OCI-M2 (cell line): ENCODE results near the gene SPATS2.

Experiments used
- DNase-seq: peaks from one replicate; lab custom pipeline; 2025; ENCODE audit not compliant: unreplicated experiment; lab: John Stamatoyannopoulos, UW

Gene SPATS2

GRCh38 chr12:49461221-49461620 lies 94.0 kb downstream of the SPATS2 start:
- DNase-seq: no peak

GRCh38 chr12:49462083-49462744 lies 95.0 kb downstream of the SPATS2 start:
- no peak for DNase-seq

- no peak for DNase-seq
Observed at GRCh38 chr12:49465132-49465531, 97.9 kb downstream of the SPATS2 start.

- no peak for DNase-seq
Observed at GRCh38 chr12:49470986-49471385, 103.7 kb downstream of the SPATS2 start.

- DNase-seq: no peak
Observed at GRCh38 chr12:49471557-49471956, 104.3 kb downstream of the SPATS2 start.

- no peak for DNase-seq
Observed at GRCh38 chr12:49476091-49476490, 108.8 kb downstream of the SPATS2 start.

GRCh38 chr12:49478949-49479664 lies 111.8 kb downstream of the SPATS2 start:
- no peak for DNase-seq

- DNase-seq: no peak
Observed at GRCh38 chr12:49482095-49483051, 115.1 kb downstream of the SPATS2 start.

- no peak for DNase-seq
Observed at GRCh38 chr12:49483619-49484018, 116.4 kb downstream of the SPATS2 start.

- no peak for DNase-seq
Observed at GRCh38 chr12:49487605-49488004, 120.3 kb downstream of the SPATS2 start.

- no peak for DNase-seq
Observed at GRCh38 chr12:49489154-49489553, 121.9 kb downstream of the SPATS2 start.

GRCh38 chr12:49489720-49490119 lies 122.5 kb downstream of the SPATS2 start:
- DNase-seq: no peak

GRCh38 chr12:49491823-49492222 lies 124.6 kb downstream of the SPATS2 start:
- no peak for DNase-seq

GRCh38 chr12:49493900-49494299 lies 126.6 kb downstream of the SPATS2 start:
- DNase-seq: no peak

GRCh38 chr12:49496417-49497360 lies 129.4 kb downstream of the SPATS2 start:
- no peak for DNase-seq

- DNase-seq: no peak
Observed at GRCh38 chr12:49501895-49502294, 134.6 kb downstream of the SPATS2 start.

- DNase-seq: no peak
Observed at GRCh38 chr12:49502590-49502989, 135.3 kb downstream of the SPATS2 start.

GRCh38 chr12:49503674-49504180 lies 136.5 kb downstream of the SPATS2 start:
- no peak for DNase-seq

- DNase-seq: no peak
Observed at GRCh38 chr12:49505672-49506071, 138.4 kb downstream of the SPATS2 start.

- DNase-seq: no peak
Observed at GRCh38 chr12:49507139-49507538, 139.9 kb downstream of the SPATS2 start.
